Measurements from ENCODE around the gene NAA10.

DNA sequence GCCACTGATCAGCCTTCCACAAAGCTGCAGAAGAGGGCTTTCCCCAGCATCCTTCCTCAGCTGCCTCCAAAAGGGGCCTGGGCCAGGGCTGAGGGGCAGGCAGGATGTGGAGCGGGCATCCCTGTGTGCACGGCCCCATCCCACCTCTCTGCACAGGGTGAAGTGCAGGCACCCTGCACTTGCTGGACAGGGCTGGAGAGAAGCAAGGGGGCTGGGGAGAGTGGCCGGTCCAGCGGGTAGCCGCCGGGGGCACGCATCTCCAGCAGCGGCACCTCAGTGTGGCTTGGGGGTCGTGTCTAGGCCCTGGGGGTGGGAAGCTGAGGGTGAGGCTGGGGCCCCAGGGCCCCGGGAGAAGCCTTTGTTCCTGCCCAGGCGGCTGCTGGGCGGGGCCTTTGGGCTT, 27.4 kb downstream of the NAA10 start:
- TF ChIP-seq, protein P1, sequence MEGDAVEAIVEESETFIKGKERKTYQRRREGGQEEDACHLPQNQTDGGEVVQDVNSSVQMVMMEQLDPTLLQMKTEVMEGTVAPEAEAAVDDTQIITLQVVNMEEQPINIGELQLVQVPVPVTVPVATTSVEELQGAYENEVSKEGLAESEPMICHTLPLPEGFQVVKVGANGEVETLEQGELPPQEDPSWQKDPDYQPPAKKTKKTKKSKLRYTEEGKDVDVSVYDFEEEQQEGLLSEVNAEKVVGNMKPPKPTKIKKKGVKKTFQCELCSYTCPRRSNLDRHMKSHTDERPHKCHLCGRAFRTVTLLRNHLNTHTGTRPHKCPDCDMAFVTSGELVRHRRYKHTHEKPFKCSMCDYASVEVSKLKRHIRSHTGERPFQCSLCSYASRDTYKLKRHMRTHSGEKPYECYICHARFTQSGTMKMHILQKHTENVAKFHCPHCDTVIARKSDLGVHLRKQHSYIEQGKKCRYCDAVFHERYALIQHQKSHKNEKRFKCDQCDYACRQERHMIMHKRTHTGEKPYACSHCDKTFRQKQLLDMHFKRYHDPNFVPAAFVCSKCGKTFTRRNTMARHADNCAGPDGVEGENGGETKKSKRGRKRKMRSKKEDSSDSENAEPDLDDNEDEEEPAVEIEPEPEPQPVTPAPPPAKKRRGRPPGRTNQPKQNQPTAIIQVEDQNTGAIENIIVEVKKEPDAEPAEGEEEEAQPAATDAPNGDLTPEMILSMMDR (IDR thresholded peaks at IDR 0.05) = no peak
- TF ChIP-seq POLR2AphosphoS5 (IDR thresholded peaks at IDR 0.05) (no peak), POLR2A (IDR thresholded peaks at IDR 0.05; ENCODE audit: low read depth) (no peak)

All from esophagus muscularis mucosa (tissue), 3 donors.